ENCODE data around the gene CABLES1. TPM values are rescaled to one million over a fixed set of nuclear protein-coding genes. Genes with fewer than 3 reads are reported as not detected.
"Not testable (repeated sequence)": the region's sequence is repeated elsewhere in the genome, so short reads cannot be mapped to it uniquely, and the experiment has no call there.

CABLES1 gene
- total RNA-seq, 1 donor from 2014 or later, result 39.3 TPM

DNA sequence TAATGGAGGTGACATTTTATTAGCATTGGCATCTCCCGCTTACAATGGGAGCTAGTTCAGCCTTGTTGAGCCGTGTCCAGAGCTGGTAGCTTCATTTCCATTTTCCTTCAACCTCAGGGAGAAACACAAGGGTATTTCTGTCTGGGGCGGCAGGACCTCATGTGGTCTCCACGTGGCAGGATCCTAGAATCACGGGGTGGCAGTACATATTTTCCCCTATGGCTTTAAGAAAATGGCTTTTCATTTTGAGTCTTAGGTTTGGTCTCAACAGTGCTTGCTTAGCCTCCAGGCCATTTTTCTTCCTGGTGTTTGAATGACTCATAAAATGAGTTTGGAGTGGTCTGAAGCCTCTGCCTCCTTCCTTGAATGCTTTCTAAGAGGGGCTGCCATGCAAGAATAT, 20.3 kb downstream of the CABLES1 start:
- TF ChIP-seq POLR2AphosphoS5 (IDR thresholded peaks at IDR 0.05; ENCODE audit: insufficient read depth in 1 of 2, low read depth in 1 of 2) (no peak), POLR2A (IDR thresholded peaks at IDR 0.05) (no peak)
- TF ChIP-seq, protein P1, sequence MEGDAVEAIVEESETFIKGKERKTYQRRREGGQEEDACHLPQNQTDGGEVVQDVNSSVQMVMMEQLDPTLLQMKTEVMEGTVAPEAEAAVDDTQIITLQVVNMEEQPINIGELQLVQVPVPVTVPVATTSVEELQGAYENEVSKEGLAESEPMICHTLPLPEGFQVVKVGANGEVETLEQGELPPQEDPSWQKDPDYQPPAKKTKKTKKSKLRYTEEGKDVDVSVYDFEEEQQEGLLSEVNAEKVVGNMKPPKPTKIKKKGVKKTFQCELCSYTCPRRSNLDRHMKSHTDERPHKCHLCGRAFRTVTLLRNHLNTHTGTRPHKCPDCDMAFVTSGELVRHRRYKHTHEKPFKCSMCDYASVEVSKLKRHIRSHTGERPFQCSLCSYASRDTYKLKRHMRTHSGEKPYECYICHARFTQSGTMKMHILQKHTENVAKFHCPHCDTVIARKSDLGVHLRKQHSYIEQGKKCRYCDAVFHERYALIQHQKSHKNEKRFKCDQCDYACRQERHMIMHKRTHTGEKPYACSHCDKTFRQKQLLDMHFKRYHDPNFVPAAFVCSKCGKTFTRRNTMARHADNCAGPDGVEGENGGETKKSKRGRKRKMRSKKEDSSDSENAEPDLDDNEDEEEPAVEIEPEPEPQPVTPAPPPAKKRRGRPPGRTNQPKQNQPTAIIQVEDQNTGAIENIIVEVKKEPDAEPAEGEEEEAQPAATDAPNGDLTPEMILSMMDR (IDR thresholded peaks at IDR 0.05), result no peak
- DNase-seq (ENCODE audit: extremely low spot score in 2 of 2), result no peak
- no peaks in the 10 kb centered on the region for H3K36me3 ChIP-seq
- H3K27me3 ChIP-seq, result no peaks in the 10 kb centered on the region
- H3K9me3 ChIP-seq, result no peaks in the 10 kb centered on the region
- H3K27ac ChIP-seq, result peak overlapping the region; percentile 61
- H3K4me1 ChIP-seq, result peaks cover 23% of the 10 kb centered on the region
- no peak overlapping the region for H3K4me3 ChIP-seq
- intact Hi-C loops (cut with DNase I), result no loop called here

DNA sequence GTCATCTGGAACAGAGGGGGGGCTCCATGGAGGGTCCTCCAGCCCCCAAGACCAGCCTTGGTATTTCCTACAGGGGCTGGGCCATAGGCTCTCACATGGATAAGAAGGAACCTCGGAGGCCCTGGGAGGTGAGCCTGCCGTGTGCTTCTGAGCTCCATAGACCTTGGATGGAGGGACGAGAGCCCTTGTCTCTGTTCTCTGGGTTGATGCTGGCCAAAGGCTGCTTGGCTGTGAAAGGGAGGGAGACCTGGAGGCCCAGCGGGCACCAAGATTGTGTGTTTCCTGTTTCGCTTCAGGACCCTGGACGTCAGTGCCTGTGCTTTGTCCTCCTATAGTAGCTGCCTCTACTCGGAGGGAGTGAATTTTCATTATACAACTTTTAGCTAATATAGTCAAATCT, 20.8 kb downstream of the CABLES1 start:
- Histone ChIP-seq H3K36me3 (no peaks in the 10 kb centered on the region), H3K9me3 (no peaks in the 10 kb centered on the region), H3K4me1 (peaks cover 23% of the 10 kb centered on the region), H3K27ac (peak overlapping the region; percentile 42), H3K27me3 (no peaks in the 10 kb centered on the region), H3K4me3 (no peak overlapping the region)
- TF ChIP-seq, protein P1 (IDR thresholded peaks at IDR 0.05), result no peak
- TF ChIP-seq POLR2AphosphoS5 (IDR thresholded peaks at IDR 0.05; ENCODE audit: insufficient read depth in 1 of 2, low read depth in 1 of 2) (no peak), POLR2A (IDR thresholded peaks at IDR 0.05) (no peak)
- intact Hi-C loops (cut with DNase I), result no loop called here
- DNase-seq (ENCODE audit: extremely low spot score in 2 of 2), result no peak

DNA sequence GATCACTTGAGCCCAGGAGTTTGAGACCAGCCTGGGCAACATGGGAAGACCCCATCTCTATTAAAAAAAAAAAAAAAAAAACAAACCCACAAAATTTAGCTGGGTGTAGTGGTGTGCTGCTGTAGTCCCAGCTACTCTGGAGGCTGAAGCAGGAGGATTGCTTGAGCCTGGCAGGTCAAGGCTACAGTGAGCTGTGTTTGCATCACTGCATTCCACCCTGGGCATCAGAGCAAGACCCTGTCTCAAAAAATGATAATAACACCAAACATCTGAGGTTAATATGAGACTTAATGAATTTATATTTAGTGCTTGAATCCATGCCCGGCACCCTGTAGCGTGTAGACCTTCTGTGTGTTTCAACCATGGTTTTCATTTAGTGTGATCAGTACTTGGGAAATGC, 22.8 kb downstream of the CABLES1 start:
- H3K4me3 ChIP-seq, result no peak overlapping the region
- no peaks in the 10 kb centered on the region for H3K9me3 ChIP-seq
- no peak for TF ChIP-seq POLR2A (IDR thresholded peaks at IDR 0.05)
- TF ChIP-seq POLR2AphosphoS5 (IDR thresholded peaks at IDR 0.05; ENCODE audit: insufficient read depth in 1 of 2, low read depth in 1 of 2), result no peak
- TF ChIP-seq, protein P1 (IDR thresholded peaks at IDR 0.05), result no peak
- H3K27me3 ChIP-seq, result no peaks in the 10 kb centered on the region
- no peaks in the 10 kb centered on the region for H3K36me3 ChIP-seq
- intact Hi-C loops (cut with DNase I), result no loop called here
- peaks cover 23% of the 10 kb centered on the region for H3K4me1 ChIP-seq
- H3K27ac ChIP-seq, result no peak overlapping the region
- no peak for DNase-seq (ENCODE audit: extremely low spot score in 2 of 2)

DNA sequence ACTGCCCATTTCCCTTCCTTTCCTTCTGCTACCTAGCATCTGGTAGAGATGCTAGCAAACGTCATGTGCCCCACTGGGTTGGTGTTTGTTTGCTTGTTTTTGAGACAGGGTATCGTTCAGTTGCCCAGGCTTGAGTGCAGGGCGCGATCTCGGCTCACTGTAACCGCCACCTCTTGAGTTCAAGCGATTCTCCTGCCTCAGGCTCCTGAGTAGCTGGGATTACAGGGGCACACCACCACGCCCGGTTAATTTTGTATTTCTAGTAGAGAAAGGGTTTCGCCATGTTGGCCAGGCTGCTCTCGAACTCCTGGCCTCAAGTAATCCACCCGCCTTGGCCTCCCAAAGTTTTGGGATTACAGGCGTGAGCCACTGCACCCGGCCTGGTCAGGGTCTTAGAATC, 23.6 kb downstream of the CABLES1 start:
- peaks cover 23% of the 10 kb centered on the region for H3K4me1 ChIP-seq
- H3K9me3 ChIP-seq; intact Hi-C loops (cut with DNase I); H3K36me3 ChIP-seq; H3K27ac ChIP-seq; H3K4me3 ChIP-seq; DNase-seq (ENCODE audit: extremely low spot score in 2 of 2); H3K27me3 ChIP-seq: not testable (repeated sequence)

DNA sequence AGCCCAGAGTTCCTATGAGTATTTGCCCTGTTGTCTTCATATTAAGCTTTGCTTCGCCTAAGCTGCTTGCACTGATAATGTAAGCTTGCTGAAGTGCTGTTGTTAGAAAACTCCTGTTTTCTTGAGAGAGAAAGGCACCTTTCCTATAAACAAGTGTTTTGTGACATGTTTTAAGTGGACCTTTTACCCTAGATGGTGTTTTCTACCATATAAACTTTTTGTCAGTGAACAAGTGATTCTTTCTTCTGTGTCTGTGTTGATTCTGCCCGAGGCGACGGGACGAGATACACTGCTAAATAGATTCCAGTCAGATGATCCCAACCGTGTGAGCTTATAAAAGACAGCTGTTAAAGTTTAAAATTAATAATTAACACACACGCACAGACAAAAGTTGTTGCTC, 24.1 kb downstream of the CABLES1 start:
- H3K36me3 ChIP-seq, result no peaks in the 10 kb centered on the region

More for the DNA sequence above, 24.1 kb downstream of the CABLES1 start:
- Histone ChIP-seq H3K9me3 (no peaks in the 10 kb centered on the region), H3K4me3 (no peak overlapping the region), H3K27ac (no peak overlapping the region), H3K4me1 (peaks cover 18% of the 10 kb centered on the region), H3K27me3 (no peaks in the 10 kb centered on the region)
- TF ChIP-seq POLR2AphosphoS5 (IDR thresholded peaks at IDR 0.05; ENCODE audit: insufficient read depth in 1 of 2, low read depth in 1 of 2) (no peak), POLR2A (IDR thresholded peaks at IDR 0.05) (no peak)
- TF ChIP-seq, protein P1 (IDR thresholded peaks at IDR 0.05), result no peak
- no peak for DNase-seq (ENCODE audit: extremely low spot score in 2 of 2)
- intact Hi-C loops (cut with DNase I), result no loop called here

Measured in vagina (tissue), 2 donors.